ENCODE measurements around the gene FGB. TPM values are rescaled to one million over a fixed set of nuclear protein-coding genes. Genes with fewer than 3 reads are reported as not detected.

Gene FGB
- total and polyA plus RNA-seq, 9 of the 15 experiments (the other 6 are each of a cell fraction or from before 2014, with no cell fraction given) = 0.07 to 1.9 (median 0.13) TPM; not detected in 6

DNA sequence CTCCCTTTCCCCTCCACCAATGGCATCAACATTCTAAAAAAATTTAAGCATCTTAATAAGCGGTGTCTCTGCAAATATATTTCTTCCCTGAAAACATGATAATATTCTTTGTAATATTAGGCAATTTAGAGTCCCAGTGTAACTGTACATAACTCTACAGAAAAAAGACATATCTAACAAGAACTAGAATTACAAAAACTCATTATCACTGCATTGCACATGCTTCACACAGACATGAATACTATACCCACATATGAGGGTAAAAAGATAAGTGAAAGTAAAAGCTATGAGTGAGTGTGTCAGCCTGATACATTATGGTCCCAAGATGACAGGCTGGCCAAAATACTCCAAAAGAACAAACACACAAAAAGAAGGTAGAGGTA lies 2.4 kb upstream of the FGB start:
- no peaks in the 10 kb centered on the region for H3K9me1 ChIP-seq (ENCODE audit: control insufficient read depth, insufficient read depth, low read length)
- no peak overlapping the region for H2AFZ ChIP-seq (ENCODE audit: low read depth, low read length)
- no peak overlapping the region for H3K9ac ChIP-seq (ENCODE audit: insufficient read depth in 1 of 2, low read depth in 2 of 2, low read length in 2 of 2)
- TF ChIP-seq ETS2 (tag; IDR thresholded peaks at IDR 0.05; ENCODE audit: borderline replicate concordance, poor library complexity, severe bottlenecking) = no peak
- no peak for TF ChIP-seq ZBTB12 (CRISPR knock-in tag; IDR thresholded peaks at IDR 0.05)
- TF ChIP-seq U2AF1 (optimal IDR thresholded peaks at IDR 0.05; ENCODE audit: low read depth, low read length) = no peak
- TF ChIP-seq, protein P1, sequence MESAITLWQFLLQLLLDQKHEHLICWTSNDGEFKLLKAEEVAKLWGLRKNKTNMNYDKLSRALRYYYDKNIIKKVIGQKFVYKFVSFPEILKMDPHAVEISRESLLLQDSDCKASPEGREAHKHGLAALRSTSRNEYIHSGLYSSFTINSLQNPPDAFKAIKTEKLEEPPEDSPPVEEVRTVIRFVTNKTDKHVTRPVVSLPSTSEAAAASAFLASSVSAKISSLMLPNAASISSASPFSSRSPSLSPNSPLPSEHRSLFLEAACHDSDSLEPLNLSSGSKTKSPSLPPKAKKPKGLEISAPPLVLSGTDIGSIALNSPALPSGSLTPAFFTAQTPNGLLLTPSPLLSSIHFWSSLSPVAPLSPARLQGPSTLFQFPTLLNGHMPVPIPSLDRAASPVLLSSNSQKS (CRISPR knock-in tag; IDR thresholded peaks at IDR 0.05) = no peak
- peak; percentile 28; the same call in 1 of the 2 replicates for TF ChIP-seq CBFA2T3 (IDR thresholded peaks at IDR 0.05)
- ATAC-seq (0 out of 3 replicates have a peak, but pooled peaks have one; percentile 18), FAIRE-seq (no peak), DNase-seq (ENCODE audit: extremely low read depth in 1 of 4, low spot score in 3 of 4) (no peak)
- H3K4me2 ChIP-seq (ENCODE audit: insufficient read depth, low read length) = no peak overlapping the region
- no peak overlapping the region for H3K4me3 ChIP-seq
- WGBS (ENCODE audit: insufficient coverage, low coverage, missing lambda C conversion rate) = 0% methylated on average over 1 of the region's 1 CpG
- in situ Hi-C loops (cut with MboI) (no loop called here), intact Hi-C loops (cut with micrococcal nuclease) (no loop called here)
- H3K9me3 ChIP-seq (replicated peaks; ENCODE audit: control insufficient read depth, insufficient read depth, low read depth, low read length) = no peaks in the 10 kb centered on the region
- POLR2A ChIA-PET = interaction anchor here (1.4 kb wide), 1 partner anchor 8 kb away, joined by 5 read pairs; no protein-coding TSS in a partner anchor
- H3K4me1 ChIP-seq (replicated peaks in 1 of 2; ENCODE audit: control insufficient read depth in 2 of 2, insufficient read depth in 2 of 2, low read length in 2 of 2) = peaks cover 0 to 4% of the 10 kb centered on the region in 2 experiments; a peak in 1 of 5 replicates
- no peaks in the 10 kb centered on the region for H3K36me3 ChIP-seq (ENCODE audit: control insufficient read depth, insufficient read depth, low read length)
- CTCF ChIA-PET (ENCODE audit: low intra/inter-chr PET ratio) = interaction anchor here (0.6 to 1.7 kb wide), 3 partner anchors 58 to 64 kb away, joined by 3 to 10 read pairs (median 5); no protein-coding TSS in a partner anchor
- H3K27me3 ChIP-seq (ENCODE audit: control insufficient read depth in 2 of 2, insufficient read depth in 2 of 2, low read length in 2 of 2) = no peaks in the 10 kb centered on the region; a peak in 1 of 5 replicates
- no peaks in the 10 kb centered on the region for H3K79me2 ChIP-seq (ENCODE audit: control insufficient read depth, insufficient read depth, low read length)
- no peaks in the 10 kb centered on the region for H4K20me1 ChIP-seq (replicated peaks; ENCODE audit: control insufficient read depth, insufficient read depth, low read length)
- no TSS peak for BruUV-seq (replicated peaks)
- H3K27ac ChIP-seq (ENCODE audit: extremely low read depth, low read depth, low read length) = no peak overlapping the region

Measured in K562 (cell line).